ENCODE measurements around the gene SLC5A8.
"Not testable (repeated sequence)": the region's sequence is repeated elsewhere in the genome, so short reads cannot be mapped to it uniquely, and the experiment has no call there.

SLC5A8 gene

GRCh38 chr12:101173197-101173749, 36.8 kb downstream of the SLC5A8 start:
- no peak for TF ChIP-seq CTCF (conservative IDR thresholded peaks at IDR 0.05)
- no peak overlapping the region for H3K27ac ChIP-seq

GRCh38 chr12:101172316-101172715, 37.7 kb downstream of the SLC5A8 start:
- TF ChIP-seq CTCF (conservative IDR thresholded peaks at IDR 0.05): no peak; the same call in 1 of the 2 replicates
- no peak overlapping the region for H3K27ac ChIP-seq

GRCh38 chr12:101168001-101168400, 42.0 kb downstream of the SLC5A8 start:
- H3K27ac ChIP-seq: no peak overlapping the region
- no peak for TF ChIP-seq CTCF (conservative IDR thresholded peaks at IDR 0.05)

- no peak overlapping the region for H3K27ac ChIP-seq
- no peak for TF ChIP-seq CTCF (conservative IDR thresholded peaks at IDR 0.05)
These were observed 43.2 kb downstream of the SLC5A8 start for GRCh38 chr12:101166866-101167265.

- TF ChIP-seq CTCF (conservative IDR thresholded peaks at IDR 0.05): no peak
- no peak overlapping the region for H3K27ac ChIP-seq
These were observed 44.7 kb downstream of the SLC5A8 start for GRCh38 chr12:101165319-101165718.

- H3K27ac ChIP-seq: not testable (repeated sequence)
These were observed 64.1 kb downstream of the SLC5A8 start for GRCh38 chr12:101145777-101146431.

GRCh38 chr12:101127521-101128219, 82.4 kb downstream of the SLC5A8 start:
- no peak overlapping the region for H3K27ac ChIP-seq

More at GRCh38 chr12:101127521-101128219, 82.4 kb downstream of the SLC5A8 start:
- no peak for TF ChIP-seq CTCF (conservative IDR thresholded peaks at IDR 0.05)
